DMS 273 treated with DMSO at 0.1 percent for 48 hours (cell line): ENCODE results near the gene SP6.
A peak's percentile ranks its signal among the peaks of the same experiment; 100 is the strongest.

Experiments used
- DNase-seq: peaks from one replicate; lab custom pipeline; 2025; lab: John Stamatoyannopoulos, UW

The SP6 gene

GRCh38 chr17:47811709-47812108 is 39.3 kb downstream of the SP6 start:
- no peak for DNase-seq

DNA sequence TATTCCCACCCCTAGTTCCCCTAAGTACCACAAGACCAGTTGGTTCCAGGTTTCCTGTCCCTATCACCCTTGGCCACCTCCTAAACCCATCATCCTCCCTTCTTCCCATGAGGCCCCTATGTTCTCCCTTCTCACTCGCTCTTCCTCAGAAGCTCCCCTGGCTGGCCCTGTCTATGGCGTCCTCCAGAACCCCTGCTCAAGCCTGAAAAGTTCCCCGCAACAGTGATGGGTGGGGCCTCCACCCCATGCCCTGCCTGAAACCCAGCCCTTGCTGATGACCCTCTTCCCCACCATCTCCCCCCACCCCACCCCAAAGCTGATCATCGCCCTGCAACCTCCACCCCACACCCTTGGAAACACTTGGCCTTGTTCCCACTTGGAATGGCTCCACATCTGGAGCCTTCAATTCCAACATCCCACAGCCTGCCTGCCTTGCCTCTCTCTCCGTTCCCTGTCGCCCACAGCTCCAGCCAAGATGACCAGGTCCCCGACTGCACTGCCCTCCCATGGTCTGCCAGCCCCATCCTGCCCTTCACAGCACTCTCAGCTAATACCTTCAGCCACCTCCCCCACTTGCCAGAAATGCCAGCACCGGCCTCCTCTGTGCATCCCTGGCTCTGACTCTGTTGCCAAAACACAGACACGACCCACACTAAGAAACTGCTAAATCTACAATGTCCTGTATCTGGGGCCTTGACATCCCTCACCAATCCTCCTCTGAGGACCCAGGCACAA is 39.9 kb downstream of the SP6 start:
- DNase-seq: no peak

DNA sequence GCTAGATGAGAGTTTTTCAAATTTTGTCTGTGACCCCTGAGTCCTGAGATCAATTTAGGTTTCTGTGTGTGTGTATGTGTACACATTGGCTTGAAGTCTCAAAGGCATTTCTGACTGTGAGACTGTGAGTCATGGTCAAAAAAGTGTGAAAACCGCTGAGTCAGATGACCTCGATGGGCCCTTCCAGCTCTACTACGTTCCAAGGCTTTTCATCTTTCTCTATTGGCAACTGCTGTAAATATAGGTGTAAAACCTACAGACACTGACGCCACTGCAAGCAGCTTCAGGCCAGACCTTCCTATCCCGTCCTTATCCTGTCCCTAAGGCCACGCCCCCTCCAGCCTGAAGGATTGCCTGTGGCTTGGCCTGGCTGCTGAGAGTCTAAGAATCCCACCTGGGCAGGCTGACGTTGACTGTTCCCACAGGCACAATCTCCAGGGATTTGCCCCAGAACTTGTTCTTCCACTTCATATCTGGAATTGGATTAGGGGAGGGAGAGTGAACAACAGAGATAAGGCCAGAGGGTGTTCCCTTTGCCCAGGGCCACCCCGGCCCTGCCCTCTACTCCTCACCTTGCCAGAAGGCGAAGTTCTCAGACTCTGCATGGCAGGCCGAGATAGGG is 40.7 kb downstream of the SP6 start:
- DNase-seq: no peak

- no peak for DNase-seq
Measured at GRCh38 chr17:47808830-47809480, 42.0 kb downstream of the SP6 start.

- DNase-seq: no peak
Measured at GRCh38 chr17:47808036-47808829, 42.7 kb downstream of the SP6 start.

- DNase-seq: no peak
Measured at GRCh38 chr17:47807421-47807820, 43.5 kb downstream of the SP6 start.

DNA sequence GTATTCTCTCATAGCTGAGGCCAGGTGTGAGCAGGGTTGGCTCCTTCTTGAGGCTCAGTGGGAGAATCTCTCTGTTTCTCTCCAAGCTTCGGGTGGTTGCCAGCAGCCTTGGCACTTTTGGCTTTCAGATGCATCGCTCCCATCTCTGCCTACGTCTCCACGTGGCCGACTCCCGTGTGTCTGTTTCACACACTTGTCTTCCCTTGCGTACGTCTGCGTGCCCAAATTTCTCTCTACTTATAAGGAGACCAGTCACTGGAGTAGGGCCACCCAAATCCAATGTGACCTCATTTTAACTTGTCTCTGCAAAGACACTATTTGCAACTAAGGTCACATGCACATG is 44.1 kb downstream of the SP6 start:
- DNase-seq: no peak

GRCh38 chr17:47806026-47806912 is 44.7 kb downstream of the SP6 start:
- no peak for DNase-seq

DNA sequence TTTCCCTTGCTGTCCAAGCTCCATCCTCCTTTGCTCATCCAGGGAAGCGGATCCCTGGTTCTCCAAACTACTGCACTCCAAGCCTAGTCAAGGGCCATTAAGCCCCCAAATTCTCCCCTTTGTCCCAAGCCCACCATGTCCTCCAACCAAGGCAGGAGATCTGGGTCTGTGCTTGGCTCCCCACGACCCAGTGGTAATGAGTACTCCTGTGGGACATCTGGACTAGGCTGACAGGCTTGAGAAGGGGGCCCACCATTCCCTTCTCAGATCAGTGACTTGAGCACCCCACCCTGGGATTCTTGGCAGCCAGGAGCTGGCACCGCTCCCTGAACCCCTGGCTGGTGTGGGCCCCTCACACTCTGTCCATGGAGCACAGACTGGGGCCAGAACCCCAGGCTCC is 46.5 kb downstream of the SP6 start:
- DNase-seq: no peak

GRCh38 chr17:47803751-47804150 is 47.2 kb downstream of the SP6 start:
- no peak for DNase-seq

GRCh38 chr17:47803201-47803600 is 47.8 kb downstream of the SP6 start:
- no peak for DNase-seq

DNA sequence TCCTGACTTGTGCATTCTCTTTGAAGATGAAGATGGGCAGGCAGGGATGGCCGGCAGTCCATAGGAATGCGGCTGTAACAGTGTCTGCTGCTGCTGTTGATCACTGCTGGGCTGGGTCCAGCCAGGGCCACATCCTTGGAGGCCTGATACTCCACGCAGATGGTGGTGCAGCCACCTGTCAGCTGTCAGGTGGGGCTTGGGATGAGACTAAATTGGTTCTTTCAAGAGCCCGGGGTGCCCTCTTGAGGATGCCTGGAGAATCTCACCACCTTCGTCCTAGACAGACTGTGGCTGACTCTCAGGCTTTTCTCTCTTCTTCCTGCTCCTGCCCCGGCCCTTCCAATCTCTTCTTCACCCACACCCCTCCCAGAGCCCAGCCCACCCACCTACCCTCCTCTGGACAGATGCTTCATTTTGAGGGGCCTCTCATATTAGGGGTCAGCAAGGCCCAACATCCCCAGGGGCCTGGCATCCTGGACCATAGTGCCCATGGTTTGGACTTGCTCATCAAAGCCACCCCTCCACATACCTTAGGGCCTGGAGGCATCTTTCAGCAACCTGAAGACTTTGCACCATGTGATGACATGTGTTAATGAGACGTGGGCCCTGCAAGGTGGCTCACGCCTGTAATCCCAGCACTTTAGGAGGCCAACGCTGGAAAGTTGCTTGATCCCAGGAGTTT is 48.5 kb downstream of the SP6 start:
- peak; percentile 35 for DNase-seq

- no peak for DNase-seq
Measured at GRCh38 chr17:47801906-47802305, 49.1 kb downstream of the SP6 start.

- no peak for DNase-seq
Measured at GRCh38 chr17:47801176-47801765, 49.7 kb downstream of the SP6 start.

GRCh38 chr17:47800686-47801085 is 50.3 kb downstream of the SP6 start:
- no peak for DNase-seq

GRCh38 chr17:47797797-47798196 is 53.2 kb downstream of the SP6 start:
- no peak for DNase-seq
